Heart left ventricle (tissue), 16 donors: ENCODE data around the gene MRPL27. TPM values are rescaled to one million over a fixed set of nuclear protein-coding genes. Genes with fewer than 3 reads are reported as not detected.

Experiments used
- ATAC-seq, 4 donors: fragments of 200-7000 bp; cut with Tn5 transposase; one replicate each; pipeline ENCODE4 v1.9.1; 2020 to 2022; ENCODE audit warnings: moderate library complexity in 4 of 4, mild to moderate bottlenecking in 3 of 4, moderate number of reproducible peaks in 1 of 4
- DNase-seq, 5 donors: peaks; one replicate each; pipeline ENCODE4 v3.0.0-alpha.2; 2020
- H3K27ac ChIP-seq, 12 donors: fragments of 200-600 bp; sonication (generic) in 4 of 12; one replicate each; pipeline versions ENCODE4 v1.5.0 to v1.8.0; 2016 to 2022; ENCODE audit warnings: mild to moderate bottlenecking in 2 of 12
- H3K27me3 ChIP-seq, 9 donors: fragments of 200-600 bp; sonication (generic) in 2 of 9; one replicate each; pipeline versions ENCODE4 v1.5.1 to v1.8.0; 2016 to 2022; ENCODE audit warnings: mild to moderate bottlenecking in 3 of 9
- H3K36me3 ChIP-seq, 9 donors: fragments of 200-600 bp; sonication (generic) in 2 of 9; one replicate each; pipeline versions ENCODE4 v1.5.0 to v1.8.0; 2018 to 2022; ENCODE audit warnings: mild to moderate bottlenecking in 2 of 9
- H3K4me1 ChIP-seq, 12 donors: fragments of 200-600 bp; sonication (generic) in 4 of 12; one replicate each; pipeline versions ENCODE4 v1.5.0 to v1.8.0; 2016 to 2022; ENCODE audit warnings: mild to moderate bottlenecking in 3 of 12
- H3K4me3 ChIP-seq, 12 donors: fragments of 200-600 bp; sonication (generic) in 4 of 12; one replicate each; pipeline versions ENCODE4 v1.5.0 to v1.8.0; 2017 to 2022; ENCODE audit warnings: mild to moderate bottlenecking in 9 of 12, moderate library complexity in 4 of 12
- H3K9me3 ChIP-seq, 12 donors: fragments of 200-600 bp; sonication (generic) in 4 of 12; one replicate each; pipeline versions ENCODE4 v1.5.0 to v1.8.0; 2016 to 2022; ENCODE audit warnings: mild to moderate bottlenecking in 1 of 12
- POLR2A ChIP-seq, 2 donors: fragments of 450-650 bp; IDR thresholded peaks; one replicate each; pipeline ENCODE4 v1.6.1; 2017; ENCODE audit warnings: antibody characterized with exemption in 2 of 2, mild to moderate bottlenecking in 2 of 2, moderate library complexity in 2 of 2
- WGBS, 4 donors: extraction: QIAGEN DNeasy Blood & Tissue Kit in 2 of 4; methylation state at CpG; one replicate each; pipeline versions ENCODE4 v1.1.5 to v1.1.7; 2013 to 2018; 5-methylcytosine and 5-hydroxymethylcytosine counted together
- intact Hi-C, 10 donors: fragments of 100-400 bp; cut with DNase I; formaldehyde crosslinking; loops; one replicate each; pipeline versions ENCODE4 v1.11.1 to v1.14.2; 2022
- polyA plus RNA-seq, 2 donors: library from polyadenylated mRNA; stranded (reverse); fragments of 200-250 nt; gene quantifications; one replicate each; pipeline ENCODE4 v1.2.3, GENCODE V29; 2013
- total RNA-seq, 9 donors: library from RNA; depleted of rRNA in 2 of 9; stranded (reverse); fragments of >200 nt in 2 of 9; fragmentation: NEBNext Ultra II Directional in 3 of 9; extraction: Animal tissue kit (Norgen Biotek cat#: 25700) in 3 of 9; gene quantifications; one replicate each; pipeline versions ENCODE4 v1.1.0 to v1.2.4, GENCODE V29; 2016 to 2023
- TF ChIP-seq, protein P1 (sequence below), 12 donors: fragments of 200-600 bp; sonication (generic) in 4 of 12; IDR thresholded peaks; one replicate each; pipeline versions ENCODE4 v1.5.0 to v1.8.0; 2018 to 2022; ENCODE audit warnings: antibody characterized with exemption in 12 of 12, mild to moderate bottlenecking in 5 of 12
- donor health status: ischemic (EF 13 %, LVEDD 7.1; RV severe dilation, severe dysfunction).
- donor health status: healthy with polysubstance abuse.
- donor health status: DM: no; HTN: yes; CAD: no.
- donor health status: DM: no; HTN: no; CAD: no.
- donor health status: ischemic (EF 25% LVEDD 6.9; RV normal size, moderate dysfunction).
- donor health status: ischemic (EF 25% LVEDD 5.7; RV mildly dilated, moderate dysfunction).
- donor health status: healthy.
- donor health status: DM: yes; HTN: yes; CAD: no.
- donor health status: ischemic (EF 35%, LVEDD 5.7; RV mildly dilated, moderate dysfunction).
- donor health status: nonischemic (EF 11% LVEDD 7.7; RV severe dilation, severe dysfunction).
- donor health status: DM: yes; HTN: yes; CAD: no.
- donor health status: PGD.
- donor health status: ischemic (EF 29% LVEDD 5.4; RV normal size, mild dysfunction).
- donor health status: nonischemic (EF 23%, LVEDD 6.1; RV moderate dilation, normal function).

Gene MRPL27
- total and polyA plus RNA-seq, 11 donors, result 52.9 to 243 (median 74.5) TPM

DNA sequence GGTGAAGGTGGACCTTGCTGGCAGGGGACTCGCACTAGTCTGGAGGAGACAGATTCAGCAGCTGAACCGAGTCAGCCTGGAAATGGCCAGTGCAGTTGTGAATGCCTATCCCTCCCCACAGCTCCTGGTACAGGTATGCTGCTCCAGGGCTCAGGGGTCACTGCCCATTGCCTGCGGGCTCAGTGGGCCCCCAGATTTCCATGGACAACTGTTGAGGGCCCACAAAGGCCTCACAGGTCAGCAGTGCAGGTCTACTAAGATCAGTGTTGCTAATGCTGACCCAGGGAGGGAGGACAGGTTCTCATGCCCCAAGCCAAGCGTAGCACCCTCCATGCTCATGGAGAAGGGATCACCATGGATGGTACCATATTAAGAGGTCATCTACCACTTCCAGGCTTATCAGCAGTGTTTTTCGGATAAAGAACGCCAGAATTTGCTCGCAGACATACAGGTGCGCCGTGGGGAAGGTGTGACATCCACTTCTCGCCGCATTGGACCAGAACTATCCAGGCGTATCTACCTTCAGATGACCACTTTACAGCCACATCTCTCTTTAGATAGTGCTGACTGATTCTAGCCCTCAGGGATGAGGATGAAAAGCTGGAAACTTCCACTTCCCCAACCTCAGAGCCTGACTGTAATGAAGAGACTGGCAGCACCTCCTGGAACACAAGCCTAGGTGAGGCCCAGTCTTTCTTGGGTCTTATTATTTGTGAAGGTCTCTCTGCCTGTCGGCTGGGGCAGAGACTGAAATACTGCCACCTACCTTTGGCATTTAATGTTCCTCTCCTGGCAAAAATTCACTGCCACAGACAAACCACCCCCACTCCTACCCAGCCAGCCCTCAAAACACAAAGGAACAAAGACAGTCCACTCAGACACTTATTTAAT is 7.6 kb upstream of the MRPL27 start:
- Histone ChIP-seq H3K36me3 (peaks cover 3 to 59% (median 49%) of the 10 kb centered on the region in 9 donors), H3K27ac (no peak overlapping the region)
- 87 to 92% (median 91%) methylated on average over 12 to 13 of the region's 13 CpGs for WGBS, 4 donors

DNA sequence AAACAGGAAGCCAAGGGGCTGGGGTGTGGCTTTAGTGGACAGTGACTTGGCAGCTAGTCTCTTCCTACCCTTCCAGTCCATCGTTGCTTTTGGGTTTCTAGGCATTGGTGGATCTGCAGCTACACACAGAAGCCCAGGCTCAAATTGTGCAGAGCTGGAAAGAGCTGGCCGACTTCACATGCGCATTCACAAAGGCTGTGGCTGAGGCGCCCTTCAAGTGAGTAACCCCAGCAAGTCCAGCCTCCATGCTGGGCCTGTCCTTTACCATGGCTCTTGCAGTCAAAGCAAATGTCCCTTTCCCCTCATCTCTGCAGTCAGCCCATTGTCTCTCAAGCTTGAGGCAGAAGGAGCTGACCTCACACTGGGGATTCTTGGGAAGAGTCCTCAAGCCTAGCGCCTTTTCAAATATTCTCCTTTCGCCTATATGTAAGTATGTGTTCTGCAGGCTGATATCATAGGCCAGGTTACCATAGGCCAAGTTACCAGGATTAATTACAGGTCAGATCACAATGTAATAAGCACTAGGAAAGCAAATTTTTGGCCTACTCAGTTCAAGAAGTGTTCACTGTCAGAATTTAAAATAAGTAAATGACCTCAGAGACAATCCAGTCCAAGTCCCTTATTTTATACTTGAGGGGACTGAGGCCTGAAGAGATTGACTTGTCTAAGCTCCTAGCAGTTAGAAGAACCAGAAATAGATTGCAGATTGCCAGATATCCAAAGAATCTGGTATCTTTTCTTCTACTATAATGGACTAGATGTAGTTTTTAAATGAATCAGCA is 6.6 kb upstream of the MRPL27 start:
- no peaks in the 10 kb centered on the region for H3K27me3 ChIP-seq
- H3K4me1 ChIP-seq, result peaks cover 0 to 6% (median 0%) of the 10 kb centered on the region in 12 donors
- intact Hi-C loops, result loop anchor here in 1 of 10 donors (10.0 kb wide), 1 partner anchor 95 kb away; the partner anchor contains the start of gene RSAD1
- H3K9me3 ChIP-seq, result no peaks in the 10 kb centered on the region
- WGBS, 4 donors, result 91 to 93% (median 92%) methylated on average over 6 of the region's 6 CpGs
- ATAC-seq (no peak), DNase-seq (no peak)
- no peak overlapping the region for H3K4me3 ChIP-seq
- H3K36me3 ChIP-seq, result peaks cover 3 to 49% (median 38%) of the 10 kb centered on the region in 9 donors
- TF ChIP-seq, protein P1, sequence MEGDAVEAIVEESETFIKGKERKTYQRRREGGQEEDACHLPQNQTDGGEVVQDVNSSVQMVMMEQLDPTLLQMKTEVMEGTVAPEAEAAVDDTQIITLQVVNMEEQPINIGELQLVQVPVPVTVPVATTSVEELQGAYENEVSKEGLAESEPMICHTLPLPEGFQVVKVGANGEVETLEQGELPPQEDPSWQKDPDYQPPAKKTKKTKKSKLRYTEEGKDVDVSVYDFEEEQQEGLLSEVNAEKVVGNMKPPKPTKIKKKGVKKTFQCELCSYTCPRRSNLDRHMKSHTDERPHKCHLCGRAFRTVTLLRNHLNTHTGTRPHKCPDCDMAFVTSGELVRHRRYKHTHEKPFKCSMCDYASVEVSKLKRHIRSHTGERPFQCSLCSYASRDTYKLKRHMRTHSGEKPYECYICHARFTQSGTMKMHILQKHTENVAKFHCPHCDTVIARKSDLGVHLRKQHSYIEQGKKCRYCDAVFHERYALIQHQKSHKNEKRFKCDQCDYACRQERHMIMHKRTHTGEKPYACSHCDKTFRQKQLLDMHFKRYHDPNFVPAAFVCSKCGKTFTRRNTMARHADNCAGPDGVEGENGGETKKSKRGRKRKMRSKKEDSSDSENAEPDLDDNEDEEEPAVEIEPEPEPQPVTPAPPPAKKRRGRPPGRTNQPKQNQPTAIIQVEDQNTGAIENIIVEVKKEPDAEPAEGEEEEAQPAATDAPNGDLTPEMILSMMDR (IDR thresholded peaks at IDR 0.05), result no peak
- no peak for TF ChIP-seq POLR2A (IDR thresholded peaks at IDR 0.05)
- H3K27ac ChIP-seq, result no peak overlapping the region

More for the DNA sequence above, 7.6 kb upstream of the MRPL27 start:
- Histone ChIP-seq H3K27me3 (no peaks in the 10 kb centered on the region), H3K4me3 (no peak overlapping the region), H3K9me3 (no peaks in the 10 kb centered on the region), H3K4me1 (peaks cover 0 to 6% (median 0%) of the 10 kb centered on the region in 12 donors)
- DNase-seq (no peak), ATAC-seq (no peak)
- intact Hi-C loops, result no loop called here
- TF ChIP-seq POLR2A (IDR thresholded peaks at IDR 0.05), result no peak
- TF ChIP-seq, protein P1 (IDR thresholded peaks at IDR 0.05), result no peak

DNA sequence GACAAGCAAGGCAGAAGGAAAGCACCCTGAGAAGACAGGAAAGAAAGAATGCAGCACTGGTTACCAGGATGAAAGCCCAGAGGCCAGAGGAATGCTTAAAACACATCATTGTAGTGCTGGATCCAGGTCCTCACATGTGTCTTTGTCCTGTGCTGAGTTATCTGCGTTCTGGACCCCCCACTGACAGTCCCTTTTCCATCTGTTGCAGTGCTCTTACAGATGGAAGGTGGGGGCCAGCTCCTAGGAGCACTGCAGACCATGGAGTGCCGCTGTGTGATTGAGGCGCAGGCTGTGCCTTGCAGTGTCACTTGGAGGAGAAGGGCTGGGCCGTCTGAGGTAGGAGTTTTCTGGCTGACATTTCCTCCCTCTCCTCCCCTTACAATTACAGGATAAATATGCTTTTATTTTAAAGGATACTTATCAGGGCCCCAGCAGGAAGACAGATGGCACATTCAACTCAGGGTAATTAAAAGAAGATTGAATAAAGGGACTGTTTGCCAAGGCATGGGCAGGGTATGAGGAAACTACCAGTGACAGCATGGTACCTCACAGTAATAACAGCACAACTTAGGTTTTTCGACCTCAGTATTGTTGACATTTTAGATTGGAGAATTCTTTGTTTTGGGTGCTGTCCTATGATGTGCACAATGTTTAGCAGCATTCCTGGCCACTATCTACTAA is 3.0 kb upstream of the MRPL27 start:
- no peaks in the 10 kb centered on the region for H3K27me3 ChIP-seq
- H3K27ac ChIP-seq, result no peak overlapping the region
- no peak for DNase-seq
- no peak for ATAC-seq
- H3K4me1 ChIP-seq, result peaks cover 0 to 22% (median 14%) of the 10 kb centered on the region in 12 donors
- intact Hi-C loops, result loop anchor here in 1 of 10 donors (10.0 kb wide), 1 partner anchor 99 kb away; the partner anchor contains the start of gene RSAD1
- H3K9me3 ChIP-seq, result no peaks in the 10 kb centered on the region
- H3K36me3 ChIP-seq, result peaks cover 0 to 13% (median 3%) of the 10 kb centered on the region in 9 donors
- WGBS, 4 donors, result 77 to 80% (median 80%) methylated on average over 5 of the region's 5 CpGs
- no peak for TF ChIP-seq POLR2A (IDR thresholded peaks at IDR 0.05)
- TF ChIP-seq, protein P1 (IDR thresholded peaks at IDR 0.05), result no peak
- no peak overlapping the region for H3K4me3 ChIP-seq
